Kidney (tissue), 14 donors: ENCODE measurements around the gene PASD1. TPM values are rescaled to one million over a fixed set of nuclear protein-coding genes. Genes with fewer than 3 reads are reported as not detected.

ENCODE experiments used
- DNase-seq, 5 donors: peaks; one replicate each; pipeline ENCODE4 v3.0.0-alpha.2; 2013 to 2020
- FAIRE-seq: peaks from 2 replicates; lab custom pipeline; 2012; peaks lifted over from hg19 to GRCh38; lab: Jason Lieb, UNC
- H3K27ac ChIP-seq, 2 donors: one replicate each; pipeline ENCODE4 v1.7.0; 2013; ENCODE audit warnings: low read depth in 2 of 2, low read length in 2 of 2, inconsistent platforms in 1 of 2
- H3K27me3 ChIP-seq: one replicate; pipeline ENCODE4 v1.7.1; 2013; ENCODE audit warnings: low read length, inconsistent platforms; ENCODE audit not compliant: control insufficient read depth, insufficient read depth
- H3K36me3 ChIP-seq, 3 donors: one replicate each; pipeline versions ENCODE4 v1.7.0 to v1.7.1; 2013; ENCODE audit warnings: low read length in 3 of 3, control low read depth in 1 of 3, inconsistent platforms in 1 of 3; ENCODE audit not compliant: insufficient read depth in 3 of 3, control insufficient read depth in 2 of 3
- H3K4me1 ChIP-seq, 3 donors: one replicate each; pipeline versions ENCODE4 v1.7.0 to v1.7.1; 2013; ENCODE audit warnings: low read length in 3 of 3, inconsistent platforms in 1 of 3, low read depth in 1 of 3; ENCODE audit not compliant: control insufficient read depth in 2 of 3, insufficient read depth in 2 of 3
- H3K4me3 ChIP-seq, 3 donors: one replicate each; pipeline versions ENCODE4 v1.7.0 to v1.8.1; 2013; ENCODE audit warnings: low read length in 3 of 3, control low read depth in 1 of 3, inconsistent platforms in 1 of 3
- H3K9ac ChIP-seq, 3 donors: one replicate each; pipeline versions ENCODE4 v1.7.0 to v1.7.1; 2013; ENCODE audit warnings: low read length in 3 of 3, control low read depth in 1 of 3, inconsistent platforms in 1 of 3
- H3K9me3 ChIP-seq, 3 donors: one replicate each; pipeline versions ENCODE4 v1.7.0 to v1.7.1; 2013; ENCODE audit warnings: low read length in 3 of 3, control low read depth in 1 of 3, inconsistent platforms in 1 of 3; ENCODE audit not compliant: control insufficient read depth in 2 of 3, insufficient read depth in 1 of 3
- CTCF ChIP-seq: IDR thresholded peaks from 3 replicates; pipeline ENCODE4 v1.5.1; 2012; ENCODE audit warnings: mild to moderate bottlenecking, moderate library complexity, borderline replicate concordance; ENCODE audit not compliant: insufficient read depth; ENCODE audit errors: extremely low read depth
- intact Hi-C: fragments of 100-400 bp; cut with DNase I; formaldehyde crosslinking; loops from one replicate; pipeline ENCODE4 v1.11.1; 2022
- polyA plus RNA-seq: library from polyadenylated mRNA; stranded (reverse); fragments of 350-450 nt; fragmentation: Illumina TruSeq; extraction: RNeasy Lipid Tissue Mini Kit (QIAGEN cat#74804); gene quantifications from one replicate; pipeline ENCODE4 v1.2.3, GENCODE V29; 2014; ENCODE audit warnings: low read depth, low replicate concordance; ENCODE audit not compliant: insufficient read depth
- total RNA-seq: library from RNA; stranded (reverse); fragmentation: NEBNext Ultra II Directional; extraction: Animal tissue kit (Norgen Biotek cat#: 25700); gene quantifications from one replicate; pipeline ENCODE4 v1.2.1, GENCODE V29; 2021
- donor health status: control.
- donor health status: control.
- donor health status: control.
- donor health status: control.
- donor health status: control.
- donor health status: DM: yes; HTN: yes; CAD: no.
- donor health status: Normal renal cell carcinoma (clear cell type).

Gene PASD1
- total and polyA plus RNA-seq, 2 donors from 2014 or later, result not detected

- H3K9ac ChIP-seq, result no peak overlapping the region
- H3K4me1 ChIP-seq, result no peaks in the 10 kb centered on the region
- H3K4me3 ChIP-seq, result no peak overlapping the region
- intact Hi-C loops, result no loop called here
- no peaks in the 10 kb centered on the region for H3K27me3 ChIP-seq
- FAIRE-seq (no peak), DNase-seq (no peak)
- no peaks in the 10 kb centered on the region for H3K36me3 ChIP-seq
- no peak overlapping the region for H3K27ac ChIP-seq
- no peaks in the 10 kb centered on the region for H3K9me3 ChIP-seq
- no peak for TF ChIP-seq CTCF
Observed at GRCh38 chrX:151711154-151711553, 147.7 kb downstream of the PASD1 start.

- Histone ChIP-seq H3K27me3 (no peaks in the 10 kb centered on the region), H3K27ac (no peak overlapping the region), H3K4me1 (no peaks in the 10 kb centered on the region), H3K9me3 (no peaks in the 10 kb centered on the region), H3K4me3 (no peak overlapping the region), H3K9ac (no peak overlapping the region), H3K36me3 (no peaks in the 10 kb centered on the region)
- no peak for TF ChIP-seq CTCF
- DNase-seq (peak in 1 of 5 donors; percentile 33), FAIRE-seq (no peak)
- intact Hi-C loops, result no loop called here
Observed at GRCh38 chrX:151711787-151712186, 148.3 kb downstream of the PASD1 start.

GRCh38 chrX:151712253-151712652 is 148.8 kb downstream of the PASD1 start:
- Histone ChIP-seq H3K36me3 (no peaks in the 10 kb centered on the region), H3K9ac (no peak overlapping the region), H3K4me1 (no peaks in the 10 kb centered on the region), H3K27ac (no peak overlapping the region), H3K4me3 (no peak overlapping the region), H3K9me3 (no peaks in the 10 kb centered on the region), H3K27me3 (no peaks in the 10 kb centered on the region)
- no peak for TF ChIP-seq CTCF
- no peak for DNase-seq
- intact Hi-C loops, result no loop called here
- FAIRE-seq, result no peak

- intact Hi-C loops, result no loop called here
- FAIRE-seq (no peak), DNase-seq (no peak)
- Histone ChIP-seq H3K27me3 (no peaks in the 10 kb centered on the region), H3K27ac (no peak overlapping the region), H3K9ac (no peak overlapping the region), H3K36me3 (no peaks in the 10 kb centered on the region), H3K4me3 (no peak overlapping the region), H3K9me3 (no peaks in the 10 kb centered on the region), H3K4me1 (no peaks in the 10 kb centered on the region)
- TF ChIP-seq CTCF, result no peak
Observed at GRCh38 chrX:151713849-151714248, 150.4 kb downstream of the PASD1 start.
